IMR-90 (cell line): ENCODE results near the gene COL4A1. TPM values are rescaled to one million over a fixed set of nuclear protein-coding genes. Genes with fewer than 3 reads are reported as not detected.

Source experiments
- ATAC-seq: fragments of 200-7000 bp; cut with Tn5 transposase; 2 replicates; pipeline ENCODE4 v1.9.1; 2020; ENCODE audit warnings: low read depth, mild to moderate bottlenecking, moderate library complexity
- BruUV-seq: library from RNA; stranded (reverse); fragments of 400-500 nt; replicated peaks from 2 replicates; lab custom pipeline; 2021; lab: Mats Ljungman, UMichigan
- CTCF ChIA-PET: fragments of 300-600 bp; formaldehyde crosslinking; extraction: SDS; loops from one replicate; lab custom pipeline; 2021; ENCODE audit warnings: antibody characterized with exemption; lab: Yijun Ruan, JAX
- POLR2A ChIA-PET: fragments of 300-600 bp; sonication (Branson Sonifier 250); formaldehyde crosslinking; loops from one replicate; lab custom pipeline; 2022; ENCODE audit warnings: antibody characterized with exemption; ENCODE audit not compliant: unreplicated experiment; lab: Charles Lee
- DNase-seq: peaks from one replicate; pipeline ENCODE4 v3.0.0; 2013
- H2AFZ ChIP-seq: replicated peaks from 2 replicates; pipeline ENCODE3; 2013; ENCODE audit warnings: low read length, mild to moderate bottlenecking; ENCODE audit not compliant: poor library complexity
- H2AK5ac ChIP-seq: 2 replicates; pipeline ENCODE4 v1.6.1; 2013; ENCODE audit warnings: low read depth, low read length, inconsistent platforms
- H2AK9ac ChIP-seq: replicated peaks from 2 replicates; pipeline ENCODE3; 2013; ENCODE audit warnings: mild to moderate bottlenecking, low read depth, low read length, moderate library complexity; ENCODE audit not compliant: poor library complexity
- H2BK120ac ChIP-seq: 2 replicates; pipeline ENCODE4 v1.6.1; 2013; ENCODE audit warnings: low read depth, low read length, inconsistent platforms
- H2BK15ac ChIP-seq: 3 replicates; pipeline ENCODE4 v1.6.1; 2013; ENCODE audit warnings: low read depth, low read length, inconsistent platforms
- H2BK20ac ChIP-seq: 2 replicates; pipeline ENCODE4 v1.6.1; 2013; ENCODE audit warnings: low read depth, mild to moderate bottlenecking, inconsistent platforms, low read length, moderate library complexity
- H2BK5ac ChIP-seq: 2 replicates; pipeline ENCODE4 v1.6.1; 2013; ENCODE audit warnings: mild to moderate bottlenecking, low read depth, low read length, inconsistent platforms; ENCODE audit not compliant: poor library complexity, severe bottlenecking
- H3K14ac ChIP-seq: replicated peaks from 2 replicates; pipeline ENCODE4 v1.6.1; 2013; ENCODE audit warnings: low read depth, low read length, inconsistent platforms
- H3K18ac ChIP-seq: 2 replicates; pipeline ENCODE4 v1.6.1; 2013; ENCODE audit warnings: low read depth, low read length, control low read depth
- H3K23ac ChIP-seq: 2 replicates; pipeline ENCODE4 v1.6.1; 2013; ENCODE audit warnings: low read depth, low read length, inconsistent platforms
- H3K27ac ChIP-seq: 2 replicates; pipeline ENCODE4 v1.5.1; 2013; ENCODE audit warnings: mild to moderate bottlenecking, control low read depth, low read length; ENCODE audit not compliant: insufficient read depth
- H3K27me3 ChIP-seq: 2 replicates; pipeline ENCODE4 v1.6.1; 2013; ENCODE audit warnings: low read length; ENCODE audit not compliant: control insufficient read depth, insufficient read depth
- H3K36me3 ChIP-seq: 2 replicates; pipeline ENCODE4 v1.6.1; 2013; ENCODE audit warnings: low read length, mixed read lengths; ENCODE audit not compliant: control insufficient read depth, insufficient read depth
- H3K4ac ChIP-seq: 2 replicates; pipeline ENCODE4 v1.6.1; 2013; ENCODE audit warnings: low read depth, low read length, inconsistent platforms
- H3K4me1 ChIP-seq: 2 replicates; pipeline ENCODE4 v1.6.1; 2013; ENCODE audit warnings: low read length, mixed read lengths; ENCODE audit not compliant: control insufficient read depth, insufficient read depth
- H3K4me2 ChIP-seq: 2 replicates; pipeline ENCODE4 v1.6.1; 2013; ENCODE audit warnings: low read depth, mild to moderate bottlenecking, control low read depth, low read length, moderate library complexity
- H3K4me3 ChIP-seq: 2 replicates; pipeline ENCODE4 v1.5.1; 2013; ENCODE audit warnings: low read depth, mild to moderate bottlenecking, control low read depth, low read length, moderate library complexity; ENCODE audit not compliant: insufficient read depth
- H3K56ac ChIP-seq: 2 replicates; pipeline ENCODE4 v1.6.1; 2013; ENCODE audit warnings: low read length, inconsistent platforms; ENCODE audit not compliant: insufficient read depth; ENCODE audit errors: extremely low read depth
- H3K79me1 ChIP-seq, 2 experiments: 2 replicates each; pipeline ENCODE4 v1.6.1; 2013; ENCODE audit warnings: low read length in 2 of 2, inconsistent platforms in 1 of 2, low read depth in 1 of 2
- H3K9ac ChIP-seq: 2 replicates; pipeline ENCODE4 v1.6.1; 2013; ENCODE audit warnings: low read depth, low read length, control low read depth
- H3K9me1 ChIP-seq: 2 replicates; pipeline ENCODE4 v1.6.1; 2013; ENCODE audit warnings: low read length, inconsistent platforms; ENCODE audit not compliant: insufficient read depth
- H3K9me3 ChIP-seq: 2 replicates; pipeline ENCODE4 v1.6.1; 2013; ENCODE audit warnings: low read length; ENCODE audit not compliant: control insufficient read depth, insufficient read depth
- H4K20me1 ChIP-seq: 2 replicates; pipeline ENCODE4 v1.6.1; 2013; ENCODE audit warnings: low read length, inconsistent platforms; ENCODE audit not compliant: insufficient read depth
- H4K5ac ChIP-seq: 2 replicates; pipeline ENCODE4 v1.6.1; 2013; ENCODE audit warnings: mild to moderate bottlenecking, low read depth, low read length, control low read depth
- H4K8ac ChIP-seq, 2 experiments: 2 replicates each; pipeline ENCODE4 v1.6.1; 2013; ENCODE audit warnings: low read depth in 2 of 2, low read length in 2 of 2, control low read depth in 1 of 2, inconsistent platforms in 1 of 2
- H4K91ac ChIP-seq: 2 replicates; pipeline ENCODE4 v1.6.1; 2013; ENCODE audit warnings: low read depth, low read length, inconsistent platforms; ENCODE audit not compliant: insufficient read depth
- FOS ChIP-seq: fragments of 150-350 bp; IDR thresholded peaks from 2 replicates; pipeline ENCODE4 v1.6.1; 2016; ENCODE audit warnings: low read depth, low read length
- RAD21 ChIP-seq: IDR thresholded peaks from 2 replicates; pipeline ENCODE4 v1.6.1; 2012; ENCODE audit warnings: low read length, improper control_type of control experiment
- WGBS, 2 experiments: methylation state at CpG; one replicate each; pipeline versions ENCODE4 v1.1.5 to v1.1.7; 2013; ENCODE audit warnings: missing lambda C conversion rate in 2 of 2; ENCODE audit not compliant: insufficient read length in 1 of 2; ENCODE audit errors: extremely low coverage in 2 of 2; 5-methylcytosine and 5-hydroxymethylcytosine counted together
- dilution Hi-C: fragments of 300-500 bp; cut with HindIII; formaldehyde crosslinking; loops from one replicate; pipeline ENCODE4 v1.14.3; 2018; ENCODE audit warnings: low sequenced_read_pairs; ENCODE audit not compliant: unreplicated experiment
- in situ Hi-C: fragments of 300-500 bp; cut with MboI; formaldehyde crosslinking; loops from 3 replicates; pipeline ENCODE4 v1.14.3; 2019; ENCODE audit warnings: low sequenced_read_pairs, inconsistent platforms, mixed read lengths
- intact Hi-C: fragments of 100-400 bp; cut with micrococcal nuclease; formaldehyde crosslinking; loops from 2 replicates; pipeline ENCODE4 v1.10.0; 2022
- polyA plus RNA-seq, 3 experiments: library from polyadenylated mRNA; depleted of rRNA; stranded (reverse); fragments of >200 nt; gene quantifications; 2 replicates each; pipeline ENCODE4 v1.2.3, GENCODE V29; 2012; ENCODE audit warnings: low replicate concordance in 1 of 3
- total RNA-seq: library from RNA; depleted of rRNA; stranded (reverse); fragments of >200 nt; gene quantifications from 2 replicates; pipeline ENCODE4 v1.2.3, GENCODE V29; 2012

Gene COL4A1
- total and polyA plus RNA-seq, 2 of the 4 experiments (the other 2 are of a cell fraction): 230 to 337 TPM

DNA sequence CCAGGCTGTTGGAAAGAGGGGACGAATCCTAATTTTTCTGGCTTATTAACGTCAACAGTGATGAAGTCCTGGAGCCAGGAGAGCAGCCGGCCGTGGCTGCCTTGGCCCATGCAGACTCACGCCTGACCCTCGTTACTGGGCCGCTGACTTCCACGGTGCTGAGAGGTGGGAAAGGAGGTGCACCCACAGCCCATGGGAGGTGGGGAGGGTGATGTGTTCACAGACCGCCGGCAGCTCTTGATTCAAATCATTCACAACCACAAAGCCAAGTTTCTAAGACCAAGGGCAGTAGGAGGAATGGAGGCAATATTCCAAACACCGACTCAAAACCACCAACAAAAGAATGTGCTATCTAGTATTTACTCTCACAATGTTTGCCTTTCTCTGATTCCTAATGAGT, 24.4 kb upstream of the COL4A1 start:
- POLR2A ChIA-PET: interaction anchor here (0.7 kb wide), 1 partner anchor 25 kb away, joined by 3 read pairs; the partner anchor contains the start of genes COL4A1 and COL4A2
- Histone ChIP-seq H3K18ac (peak overlapping the region; percentile 80), H3K9me3 (no peaks in the 10 kb centered on the region), H3K27ac (peak overlapping the region; percentile 92), H3K9me1 (peaks cover 50% of the 10 kb centered on the region), H3K27me3 (no peaks in the 10 kb centered on the region), H4K5ac (peak overlapping the region; percentile 79), H3K9ac (peak overlapping the region; percentile 24; the same call in 1 of the 2 replicates), H3K4me2 (peak overlapping the region; percentile 67), H2BK20ac (peak overlapping the region; percentile 57), H3K56ac (no peak overlapping the region), H2BK5ac (peak overlapping the region; percentile 95), H2AFZ (peak overlapping the region; percentile 47), H2BK120ac (peak overlapping the region; percentile 85), H3K14ac (peak overlapping the region; percentile 51), H3K4me1 (peaks cover 55% of the 10 kb centered on the region), H3K79me1 (peaks cover 42 to 89% of the 10 kb centered on the region in 2 experiments), H2AK5ac (peak overlapping the region; percentile 94), H4K8ac (peak overlapping the region; percentile 10 to 78; a peak in 2 of 4 replicates), H3K23ac (peak overlapping the region; percentile 70; the same call in 1 of the 2 replicates), H4K20me1 (peaks cover 47% of the 10 kb centered on the region), H4K91ac (peak overlapping the region; percentile 58), H2BK15ac (peak overlapping the region; percentile 42; the same call in 1 of the 3 replicates), H3K36me3 (peaks cover 25% of the 10 kb centered on the region), H3K4me3 (no peak overlapping the region), H3K4ac (peak overlapping the region; percentile 73), H2AK9ac (peak overlapping the region; percentile 4)
- TF ChIP-seq FOS: no peak
- peak; percentile 2; the same call in 1 of the 2 replicates for TF ChIP-seq RAD21
- no TSS peak for BruUV-seq
- dilution Hi-C loops (no loop called here), in situ Hi-C loops (no loop called here), intact Hi-C loops (no loop called here)
- ATAC-seq (peak; percentile 3), DNase-seq (peak; percentile 69)
- WGBS, 2 experiments: no CpG with 5 or more reads among the region's 11 CpGs
- CTCF ChIA-PET: no interaction called here
